PFSK-1 (cell line): ENCODE results near the gene CRLF2.

Source experiments
- FOXP2 ChIP-seq: optimal IDR thresholded peaks from 2 replicates; pipeline ENCODE3; 2011; ENCODE audit warnings: borderline replicate concordance, control low read depth, inconsistent platforms; ENCODE audit not compliant: insufficient read depth; ENCODE audit errors: extremely low read length, extremely low read depth
- POLR2AphosphoS5 ChIP-seq: IDR thresholded peaks from 2 replicates; pipeline ENCODE4 v1.6.1; 2012; ENCODE audit warnings: low read depth, mild to moderate bottlenecking, control low read depth, low read length, moderate library complexity
- SIN3A ChIP-seq: IDR thresholded peaks from 2 replicates; pipeline ENCODE4 v1.6.1; 2012; ENCODE audit warnings: mild to moderate bottlenecking, low read length, moderate library complexity, borderline replicate concordance; ENCODE audit not compliant: insufficient read depth
- TAF1 ChIP-seq: IDR thresholded peaks from 2 replicates; pipeline ENCODE4 v1.6.1; 2012; ENCODE audit warnings: low read length, control low read depth, borderline replicate concordance; ENCODE audit not compliant: insufficient read depth
- TF ChIP-seq, protein P1 (sequence below), 2 experiments: IDR thresholded peaks; 2 replicates each; pipeline versions ENCODE4 v1.6.1 to v1.8.0; 2011 to 2012; ENCODE audit warnings: low read depth in 2 of 2, low read length in 2 of 2, control low read depth in 1 of 2, inconsistent platforms in 1 of 2, mild to moderate bottlenecking in 1 of 2, moderate library complexity in 1 of 2; ENCODE audit not compliant: insufficient read depth in 1 of 2

The CRLF2 gene

DNA sequence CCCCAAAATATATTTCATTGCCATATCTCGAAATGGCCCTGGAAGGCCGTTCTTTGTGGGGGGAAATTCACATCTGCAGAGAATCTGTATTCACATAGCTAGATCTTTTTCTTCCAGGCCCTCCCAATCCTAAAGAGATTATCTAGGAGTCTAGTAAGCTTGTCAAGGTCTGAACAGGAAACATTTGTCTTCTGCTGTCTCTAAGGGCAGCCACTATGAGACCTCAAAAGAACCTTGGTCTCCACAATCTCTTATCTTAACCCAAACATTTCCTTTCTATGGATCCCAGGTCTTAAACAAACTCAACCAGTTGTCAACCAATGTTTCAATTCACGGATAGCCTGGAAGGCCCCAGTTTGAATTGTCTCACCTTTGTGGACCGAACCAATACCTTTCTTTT is 45.0 kb downstream of the CRLF2 start:
- TF ChIP-seq POLR2AphosphoS5 (no peak), FOXP2 (no peak), TAF1 (no peak), SIN3A (no peak)
- TF ChIP-seq, protein P1, sequence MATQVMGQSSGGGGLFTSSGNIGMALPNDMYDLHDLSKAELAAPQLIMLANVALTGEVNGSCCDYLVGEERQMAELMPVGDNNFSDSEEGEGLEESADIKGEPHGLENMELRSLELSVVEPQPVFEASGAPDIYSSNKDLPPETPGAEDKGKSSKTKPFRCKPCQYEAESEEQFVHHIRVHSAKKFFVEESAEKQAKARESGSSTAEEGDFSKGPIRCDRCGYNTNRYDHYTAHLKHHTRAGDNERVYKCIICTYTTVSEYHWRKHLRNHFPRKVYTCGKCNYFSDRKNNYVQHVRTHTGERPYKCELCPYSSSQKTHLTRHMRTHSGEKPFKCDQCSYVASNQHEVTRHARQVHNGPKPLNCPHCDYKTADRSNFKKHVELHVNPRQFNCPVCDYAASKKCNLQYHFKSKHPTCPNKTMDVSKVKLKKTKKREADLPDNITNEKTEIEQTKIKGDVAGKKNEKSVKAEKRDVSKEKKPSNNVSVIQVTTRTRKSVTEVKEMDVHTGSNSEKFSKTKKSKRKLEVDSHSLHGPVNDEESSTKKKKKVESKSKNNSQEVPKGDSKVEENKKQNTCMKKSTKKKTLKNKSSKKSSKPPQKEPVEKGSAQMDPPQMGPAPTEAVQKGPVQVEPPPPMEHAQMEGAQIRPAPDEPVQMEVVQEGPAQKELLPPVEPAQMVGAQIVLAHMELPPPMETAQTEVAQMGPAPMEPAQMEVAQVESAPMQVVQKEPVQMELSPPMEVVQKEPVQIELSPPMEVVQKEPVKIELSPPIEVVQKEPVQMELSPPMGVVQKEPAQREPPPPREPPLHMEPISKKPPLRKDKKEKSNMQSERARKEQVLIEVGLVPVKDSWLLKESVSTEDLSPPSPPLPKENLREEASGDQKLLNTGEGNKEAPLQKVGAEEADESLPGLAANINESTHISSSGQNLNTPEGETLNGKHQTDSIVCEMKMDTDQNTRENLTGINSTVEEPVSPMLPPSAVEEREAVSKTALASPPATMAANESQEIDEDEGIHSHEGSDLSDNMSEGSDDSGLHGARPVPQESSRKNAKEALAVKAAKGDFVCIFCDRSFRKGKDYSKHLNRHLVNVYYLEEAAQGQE (IDR thresholded peaks at IDR 0.05; ENCODE audit: insufficient read depth in 1 of 2, low read depth in 2 of 2, low read length in 2 of 2), result no peak

DNA sequence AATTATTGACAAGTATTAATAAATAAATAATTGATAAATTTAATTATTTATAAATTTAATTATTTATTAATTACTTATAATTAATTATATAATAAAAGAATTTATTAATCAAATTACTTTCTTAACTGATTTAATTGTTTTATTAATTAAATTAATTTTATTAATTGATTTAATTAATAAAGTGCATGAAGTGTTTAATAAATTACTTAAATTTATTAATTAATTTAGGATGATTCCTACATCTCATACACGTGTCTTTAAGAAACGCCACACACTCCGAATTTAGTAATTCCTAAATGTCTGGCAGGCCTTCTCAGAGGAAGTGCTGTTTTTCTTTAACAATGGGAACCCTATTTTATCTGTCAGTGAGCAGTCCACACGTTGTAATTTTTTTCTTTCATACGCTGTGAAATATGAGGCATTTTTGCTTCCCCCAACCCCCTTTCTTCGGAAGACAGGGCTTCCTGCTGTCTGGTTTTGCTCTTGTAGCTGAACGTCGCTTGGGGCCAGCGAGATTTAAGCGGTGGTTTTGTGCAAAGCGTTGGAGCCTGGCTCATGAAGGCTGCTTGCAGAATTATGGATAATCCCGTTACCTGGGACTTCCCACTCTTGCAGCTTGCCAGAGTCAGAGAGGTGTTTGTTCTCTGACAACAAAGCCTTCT is 46.8 kb downstream of the CRLF2 start:
- TF ChIP-seq POLR2AphosphoS5 (no peak), TAF1 (no peak), SIN3A (no peak), FOXP2 (no peak)
- TF ChIP-seq, protein P1 (IDR thresholded peaks at IDR 0.05; ENCODE audit: insufficient read depth in 1 of 2, low read depth in 2 of 2, low read length in 2 of 2), result no peak

DNA sequence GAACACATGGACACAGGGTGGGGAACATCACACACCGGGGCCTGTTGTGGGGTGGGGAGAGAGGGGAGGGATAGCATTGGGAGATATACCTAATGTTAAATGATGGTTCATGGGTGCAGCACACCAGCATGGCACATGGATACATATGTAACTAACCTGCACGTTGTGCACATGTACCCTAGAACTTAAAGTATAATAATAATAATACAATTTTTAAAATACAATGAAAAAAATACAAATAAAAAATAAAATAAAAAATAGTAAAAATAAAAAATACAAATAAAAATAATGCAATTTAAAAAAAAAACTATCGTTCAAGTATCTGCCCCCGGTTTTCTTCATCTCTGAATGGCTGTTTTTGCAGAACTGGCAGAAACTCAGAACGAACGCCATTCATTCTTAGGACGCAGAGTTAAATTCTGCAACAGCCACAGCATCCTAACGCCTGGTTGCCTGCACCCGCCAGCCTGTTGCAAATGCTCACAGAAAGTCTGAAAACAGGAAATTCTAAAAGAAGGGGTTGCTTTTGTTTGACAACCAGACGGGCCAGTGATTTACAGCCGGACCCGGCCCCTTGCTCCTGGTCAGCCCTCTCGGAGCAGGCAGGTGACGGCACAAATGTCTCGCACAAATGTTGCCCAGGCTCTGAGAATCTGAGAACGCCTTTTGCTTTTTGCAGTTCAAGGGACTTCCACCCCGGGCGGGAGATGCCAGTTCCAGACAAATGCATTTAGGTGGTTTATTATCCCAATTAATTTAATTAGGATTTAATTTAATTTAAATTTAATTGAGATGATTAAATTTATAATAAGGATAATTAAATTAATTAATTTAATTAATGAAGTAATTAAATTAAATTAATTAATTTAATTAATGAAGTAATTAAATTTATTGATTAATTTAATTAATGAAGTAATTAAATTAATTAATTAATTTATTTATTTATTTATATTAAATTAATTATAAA is 47.8 kb downstream of the CRLF2 start:
- TF ChIP-seq POLR2AphosphoS5, result no peak
- TF ChIP-seq, protein P1 (IDR thresholded peaks at IDR 0.05; ENCODE audit: insufficient read depth in 1 of 2, low read depth in 2 of 2, low read length in 2 of 2), result no peak
- no peak for TF ChIP-seq FOXP2
- no peak for TF ChIP-seq SIN3A
- no peak for TF ChIP-seq TAF1

DNA sequence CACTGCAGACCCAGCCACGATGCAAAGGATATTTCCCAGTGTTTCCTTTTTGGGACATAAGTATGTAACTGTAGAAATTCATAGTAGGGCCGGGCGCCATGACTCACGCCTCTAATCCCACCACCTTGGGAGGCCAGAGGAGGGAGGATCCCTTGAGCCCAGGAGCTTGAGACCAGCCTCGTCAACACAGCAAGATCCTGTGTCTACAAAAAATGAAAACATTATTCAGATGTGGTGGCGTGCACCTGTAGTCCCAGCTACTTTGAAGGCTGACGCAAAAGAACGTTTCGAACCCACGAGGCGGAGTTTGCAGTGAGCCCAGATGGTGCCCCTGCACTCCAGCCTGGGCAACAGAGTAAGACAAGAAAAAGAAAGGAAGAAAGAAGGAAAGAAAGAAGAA is 49.2 kb downstream of the CRLF2 start:
- TF ChIP-seq POLR2AphosphoS5 (no peak), FOXP2 (no peak), TAF1 (no peak), SIN3A (no peak)
- TF ChIP-seq, protein P1 (IDR thresholded peaks at IDR 0.05; ENCODE audit: insufficient read depth in 1 of 2, low read depth in 2 of 2, low read length in 2 of 2), result no peak
